Renal cortex interstitium (tissue), 11 donors: ENCODE results near the gene SUMF2. TPM values are rescaled to one million over a fixed set of nuclear protein-coding genes. Genes with fewer than 3 reads are reported as not detected.
"Not testable (repeated sequence)": the region's sequence is repeated elsewhere in the genome, so short reads cannot be mapped to it uniquely, and the experiment has no call there.

Experiments used
- DNase-seq, 11 donors: peaks; one replicate each; pipeline ENCODE4 v3.0.0-alpha.2; 2013; ENCODE audit warnings: low read depth in 9 of 11, low spot score in 4 of 11; ENCODE audit errors: extremely low read depth in 1 of 11
- polyA plus RNA-seq, 3 donors: library from polyadenylated mRNA; unstranded; fragments of 120-200 nt; gene quantifications; one replicate each; pipeline ENCODE4 v1.2.1, GENCODE V29; 2013; ENCODE audit not compliant: insufficient read length in 3 of 3

SUMF2 gene
- polyA plus RNA-seq, 3 donors: 130 to 169 (median 135) TPM

GRCh38 chr7:56092388-56092787 is 28.3 kb downstream of the SUMF2 start:
- not testable (repeated sequence) for DNase-seq

DNA sequence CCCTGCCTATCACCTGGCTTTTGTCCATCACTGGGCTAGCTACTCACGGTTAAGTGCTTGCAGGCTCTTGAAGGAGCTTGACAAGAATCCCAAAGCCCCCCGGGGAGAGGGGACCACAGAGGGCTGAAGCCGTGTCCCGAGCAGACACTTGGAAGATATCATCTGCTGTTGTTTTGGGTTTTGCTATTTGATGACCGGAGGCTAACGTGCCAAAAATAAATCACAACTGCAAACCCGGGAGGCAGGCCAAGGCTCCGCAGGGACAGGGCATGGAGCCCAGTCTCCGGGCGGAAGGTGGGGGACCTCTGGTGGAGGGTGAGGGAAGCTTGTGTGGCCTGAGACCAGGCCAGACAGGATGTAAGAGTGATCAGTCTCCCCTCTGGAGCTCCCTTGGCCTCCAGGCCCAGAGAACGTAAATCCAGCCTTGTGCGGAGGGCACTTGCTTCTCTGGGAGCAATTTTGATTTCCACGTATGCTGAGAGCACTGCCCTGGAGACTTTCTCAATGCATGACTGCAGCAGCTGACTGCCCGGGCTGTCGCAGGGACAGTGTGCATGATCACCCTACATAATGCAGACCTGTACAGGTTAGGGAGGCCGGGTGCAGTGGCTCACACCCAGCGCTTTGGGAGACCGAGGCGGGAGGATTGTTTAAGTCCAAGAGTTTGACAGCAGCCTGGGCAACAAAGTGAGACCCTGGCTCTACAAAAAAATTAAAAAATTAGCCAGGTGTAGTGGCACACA is 28.9 kb downstream of the SUMF2 start, which contains the start of gene PHKG1:
PHKG1 (minus strand) TSS at position 164 of the 743 bp plus-strand sequence. CDS start 4,011 bp downstream, outside the sequence.
- peak in 1 of 11 donors; percentile 31 for DNase-seq

- no peak for DNase-seq
Measured at GRCh38 chr7:56097700-56098099, 33.6 kb downstream of the SUMF2 start.

- DNase-seq: not testable (repeated sequence)
Measured at GRCh38 chr7:56098187-56099008, 34.3 kb downstream of the SUMF2 start.

GRCh38 chr7:56099653-56100052 is 35.6 kb downstream of the SUMF2 start:
- DNase-seq: no peak

GRCh38 chr7:56104138-56104537 is 40.1 kb downstream of the SUMF2 start:
- DNase-seq: not testable (repeated sequence)

DNA sequence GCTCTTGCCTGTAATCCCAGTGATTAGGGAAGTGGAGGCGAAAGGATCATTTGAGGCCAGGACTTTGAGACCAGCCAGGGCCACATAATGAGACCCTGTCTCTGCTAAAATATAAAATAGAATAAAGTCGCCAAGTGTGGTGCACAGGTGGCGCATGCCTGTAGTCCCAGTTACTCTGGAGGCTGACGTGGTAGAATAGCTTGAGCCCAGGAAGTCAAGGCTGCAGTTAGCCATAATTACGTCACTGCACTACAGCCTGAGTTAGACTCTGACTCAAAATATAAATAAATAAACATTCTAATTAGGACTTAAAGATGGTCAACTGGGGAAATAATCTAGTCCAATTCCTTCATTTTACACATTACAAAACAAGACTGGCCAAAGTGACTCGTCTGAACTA is 41.4 kb downstream of the SUMF2 start:
- peak in 2 of 11 donors; percentile 25 to 34 for DNase-seq

DNA sequence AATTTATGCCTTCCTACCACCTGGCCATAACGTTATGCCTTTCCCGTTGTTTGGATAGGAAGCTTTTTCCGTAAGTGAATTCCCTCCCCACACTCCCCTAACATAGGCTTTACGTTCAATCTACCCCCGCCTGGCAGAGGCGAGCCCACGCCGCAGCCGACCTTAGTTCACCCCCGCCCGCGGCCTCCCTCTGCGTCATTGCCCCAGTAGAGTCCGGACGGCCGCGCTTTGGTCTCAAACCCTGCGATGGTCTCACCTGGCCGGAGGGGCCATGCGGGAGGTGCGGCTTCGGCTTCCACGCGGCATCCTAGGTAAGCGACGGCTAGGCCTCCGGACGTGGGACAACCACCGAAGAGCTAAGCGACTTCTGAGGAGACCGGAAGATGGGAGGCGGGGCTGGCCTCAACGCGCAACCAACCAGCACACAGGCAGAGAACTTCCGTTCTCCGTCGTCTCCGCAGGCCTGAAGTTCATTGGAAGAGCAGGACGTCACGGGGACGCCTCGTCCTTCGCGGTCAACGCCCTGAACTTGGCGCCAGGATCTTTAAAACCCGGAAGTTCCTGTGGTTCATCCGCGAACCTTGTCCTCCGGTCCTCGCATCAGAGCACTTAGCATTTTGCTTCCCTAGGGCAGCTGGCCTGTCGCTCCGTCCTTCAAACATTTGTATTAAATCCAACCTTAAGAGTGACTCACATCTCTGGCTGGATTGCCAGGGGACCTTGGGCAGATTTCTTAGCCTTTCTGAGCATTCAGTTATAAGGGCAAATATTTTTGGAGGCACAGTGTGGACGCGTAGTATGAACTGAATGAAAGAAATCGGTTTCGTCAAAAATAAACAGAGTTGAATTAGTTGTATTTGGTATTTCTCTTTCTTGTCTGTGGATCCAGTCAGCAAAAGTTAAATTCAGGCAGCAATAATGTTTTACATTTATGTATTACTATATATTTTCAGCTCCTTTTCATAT is 42.3 kb downstream of the SUMF2 start, which contains the start of gene CHCHD2:
CHCHD2 (minus strand) TSS at position 369 of the 966 bp plus-strand sequence; CDS start at position 306, 63 bp downstream.
- DNase-seq: peak; percentile 90 to 99 (median 96)

DNA sequence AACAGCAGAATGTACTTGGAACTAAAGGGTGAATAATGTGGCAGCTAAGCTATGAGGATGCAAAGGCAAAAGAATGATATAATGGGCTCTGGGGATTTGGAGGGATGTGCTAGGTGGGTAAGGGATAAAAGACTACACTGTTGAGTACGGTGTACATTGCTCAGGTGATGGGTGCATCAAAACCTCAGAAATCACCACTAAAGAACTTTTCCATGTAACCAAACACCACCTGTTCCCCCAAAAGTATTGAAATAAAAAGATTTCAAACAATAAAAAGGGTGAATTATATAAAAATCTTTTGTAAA is 43.8 kb downstream of the SUMF2 start:
- DNase-seq: no peak

- DNase-seq: no peak
Measured at GRCh38 chr7:56110611-56111010, 46.5 kb downstream of the SUMF2 start.

DNA sequence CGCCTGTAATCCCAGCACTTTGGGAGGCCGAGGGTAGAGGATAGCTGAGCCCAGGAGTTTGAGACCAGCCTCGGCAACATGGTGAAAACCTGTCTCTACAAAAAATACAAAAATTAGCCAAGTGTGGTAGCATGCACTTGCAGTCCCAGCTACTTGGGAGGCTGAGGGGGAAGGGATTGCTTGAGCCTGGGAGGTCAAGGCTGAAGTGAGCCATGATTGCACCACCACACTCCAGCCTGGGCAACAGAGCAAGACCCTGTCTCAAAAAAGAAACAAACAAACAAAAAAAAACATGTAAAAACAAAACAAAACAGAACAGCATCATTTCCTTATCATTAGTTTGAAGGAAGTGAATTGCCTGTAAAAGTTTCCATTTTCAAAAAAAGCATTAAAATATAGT is 48.2 kb downstream of the SUMF2 start:
- not testable (repeated sequence) for DNase-seq

- peak in 3 of 11 donors; percentile 15 to 21 (median 19) for DNase-seq
Measured at GRCh38 chr7:56115852-56116538, 51.9 kb downstream of the SUMF2 start, which contains the start of gene NUPR2. Gene NUPR2 (minus strand): TSS chr7:56116417. CDS start chr7:56116314, 103 bp downstream.

GRCh38 chr7:56121440-56121839 is 57.4 kb downstream of the SUMF2 start:
- DNase-seq: no peak

DNA sequence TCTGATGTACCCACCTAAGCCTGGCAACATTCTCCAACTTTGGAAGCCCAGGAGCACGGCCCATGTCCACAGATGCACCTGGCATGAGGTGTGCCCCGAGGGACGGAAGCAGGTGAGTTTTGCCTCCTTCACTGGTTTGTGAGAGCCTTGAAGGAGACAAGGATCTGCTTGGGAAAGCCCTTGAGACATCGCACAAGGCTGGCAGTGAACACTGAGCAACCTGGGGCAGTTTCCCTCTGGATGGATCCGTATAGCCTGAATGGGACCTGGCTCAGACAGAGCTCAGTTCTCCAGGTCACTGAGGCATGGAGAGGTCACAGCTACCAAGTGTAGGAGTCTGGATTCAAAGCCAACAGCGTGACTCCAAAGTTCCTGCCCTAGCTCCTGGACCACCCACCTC is 60.9 kb downstream of the SUMF2 start:
- DNase-seq: peak in 1 of 11 donors; percentile 23

GRCh38 chr7:56125831-56126230 is 61.7 kb downstream of the SUMF2 start:
- no peak for DNase-seq

- no peak for DNase-seq
Measured at GRCh38 chr7:56127241-56127975, 63.3 kb downstream of the SUMF2 start.
